Heart left ventricle (tissue), 13 donors: ENCODE measurements around the gene SSBP3.

Experiments
- POLR2A ChIP-seq, 2 donors: fragments of 450-650 bp; IDR thresholded peaks; one replicate each; pipeline ENCODE4 v1.6.1; 2017; ENCODE audit warnings: antibody characterized with exemption in 2 of 2, mild to moderate bottlenecking in 2 of 2, moderate library complexity in 2 of 2
- TF ChIP-seq, protein P1 (sequence below), 12 donors: fragments of 200-600 bp; sonication (generic) in 4 of 12; IDR thresholded peaks; one replicate each; pipeline versions ENCODE4 v1.5.0 to v1.8.0; 2018 to 2022; ENCODE audit warnings: antibody characterized with exemption in 12 of 12, mild to moderate bottlenecking in 5 of 12
- donor health status: ischemic (EF 13 %, LVEDD 7.1; RV severe dilation, severe dysfunction).
- donor health status: DM: no; HTN: yes; CAD: no.
- donor health status: DM: no; HTN: no; CAD: no.
- donor health status: ischemic (EF 25% LVEDD 6.9; RV normal size, moderate dysfunction).
- donor health status: ischemic (EF 25% LVEDD 5.7; RV mildly dilated, moderate dysfunction).
- donor health status: ischemic (EF 35%, LVEDD 5.7; RV mildly dilated, moderate dysfunction).
- donor health status: nonischemic (EF 11% LVEDD 7.7; RV severe dilation, severe dysfunction).
- donor health status: DM: yes; HTN: yes; CAD: no.
- donor health status: PGD.
- donor health status: ischemic (EF 29% LVEDD 5.4; RV normal size, mild dysfunction).
- donor health status: nonischemic (EF 23%, LVEDD 6.1; RV moderate dilation, normal function).

GRCh38 chr1:54301497-54301896, 104.7 kb downstream of the SSBP3 start:
- TF ChIP-seq, protein P1, sequence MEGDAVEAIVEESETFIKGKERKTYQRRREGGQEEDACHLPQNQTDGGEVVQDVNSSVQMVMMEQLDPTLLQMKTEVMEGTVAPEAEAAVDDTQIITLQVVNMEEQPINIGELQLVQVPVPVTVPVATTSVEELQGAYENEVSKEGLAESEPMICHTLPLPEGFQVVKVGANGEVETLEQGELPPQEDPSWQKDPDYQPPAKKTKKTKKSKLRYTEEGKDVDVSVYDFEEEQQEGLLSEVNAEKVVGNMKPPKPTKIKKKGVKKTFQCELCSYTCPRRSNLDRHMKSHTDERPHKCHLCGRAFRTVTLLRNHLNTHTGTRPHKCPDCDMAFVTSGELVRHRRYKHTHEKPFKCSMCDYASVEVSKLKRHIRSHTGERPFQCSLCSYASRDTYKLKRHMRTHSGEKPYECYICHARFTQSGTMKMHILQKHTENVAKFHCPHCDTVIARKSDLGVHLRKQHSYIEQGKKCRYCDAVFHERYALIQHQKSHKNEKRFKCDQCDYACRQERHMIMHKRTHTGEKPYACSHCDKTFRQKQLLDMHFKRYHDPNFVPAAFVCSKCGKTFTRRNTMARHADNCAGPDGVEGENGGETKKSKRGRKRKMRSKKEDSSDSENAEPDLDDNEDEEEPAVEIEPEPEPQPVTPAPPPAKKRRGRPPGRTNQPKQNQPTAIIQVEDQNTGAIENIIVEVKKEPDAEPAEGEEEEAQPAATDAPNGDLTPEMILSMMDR (IDR thresholded peaks at IDR 0.05): no peak
- TF ChIP-seq POLR2A (IDR thresholded peaks at IDR 0.05): no peak
